ENCODE measurements around the gene PLCH1.

- TF ChIP-seq CTCF (IDR thresholded peaks at IDR 0.05; ENCODE audit: low read depth, low read length, poor library complexity, severe bottlenecking), result no peak
- no peak for TF ChIP-seq EZH2phosphoT487 (IDR thresholded peaks at IDR 0.05; ENCODE audit: borderline replicate concordance, low read length)
Measured at GRCh38 chr3:155330370-155330769, 414.5 kb downstream of the PLCH1 start.
